Cerebellar nuclear complex (tissue), 1 donor: ENCODE data around the gene SRF.

ENCODE experiments used
- DNase-seq, 2 experiments: peaks; one replicate each; lab custom pipeline; 2025; lab: John Stamatoyannopoulos, UW

Gene SRF

GRCh38 chr6:43216200-43216599 lies 45.1 kb downstream of the SRF start:
- no peak for DNase-seq

GRCh38 chr6:43217351-43217750 lies 46.3 kb downstream of the SRF start:
- no peak for DNase-seq

GRCh38 chr6:43219119-43219518 lies 48.0 kb downstream of the SRF start:
- DNase-seq, result no peak

- DNase-seq, result no peak
Observed at GRCh38 chr6:43219814-43220213, 48.7 kb downstream of the SRF start.

GRCh38 chr6:43220439-43220951 lies 49.4 kb downstream of the SRF start:
- DNase-seq, result no peak

- DNase-seq, result no peak
Observed at GRCh38 chr6:43221046-43221972, 50.2 kb downstream of the SRF start.

- DNase-seq, result no peak
Observed at GRCh38 chr6:43222418-43223059, 51.5 kb downstream of the SRF start.

- no peak for DNase-seq
Observed at GRCh38 chr6:43223175-43223574, 52.1 kb downstream of the SRF start.

GRCh38 chr6:43226192-43226851 lies 55.3 kb downstream of the SRF start:
- no peak for DNase-seq

- DNase-seq, result peak in 1 of 2 experiments; percentile 19
Observed at GRCh38 chr6:43228951-43229802, 58.1 kb downstream of the SRF start, which contains the start of gene DNPH1. Gene DNPH1 (minus strand): TSS chr6:43229481. CDS start chr6:43229456, 25 bp downstream.

- DNase-seq, result no peak
Observed at GRCh38 chr6:43229803-43230620, 58.9 kb downstream of the SRF start.

- DNase-seq, result no peak
Observed at GRCh38 chr6:43231053-43231452, 60.0 kb downstream of the SRF start.
